ENCODE results near the gene SMYD3.

The SMYD3 gene

DNA sequence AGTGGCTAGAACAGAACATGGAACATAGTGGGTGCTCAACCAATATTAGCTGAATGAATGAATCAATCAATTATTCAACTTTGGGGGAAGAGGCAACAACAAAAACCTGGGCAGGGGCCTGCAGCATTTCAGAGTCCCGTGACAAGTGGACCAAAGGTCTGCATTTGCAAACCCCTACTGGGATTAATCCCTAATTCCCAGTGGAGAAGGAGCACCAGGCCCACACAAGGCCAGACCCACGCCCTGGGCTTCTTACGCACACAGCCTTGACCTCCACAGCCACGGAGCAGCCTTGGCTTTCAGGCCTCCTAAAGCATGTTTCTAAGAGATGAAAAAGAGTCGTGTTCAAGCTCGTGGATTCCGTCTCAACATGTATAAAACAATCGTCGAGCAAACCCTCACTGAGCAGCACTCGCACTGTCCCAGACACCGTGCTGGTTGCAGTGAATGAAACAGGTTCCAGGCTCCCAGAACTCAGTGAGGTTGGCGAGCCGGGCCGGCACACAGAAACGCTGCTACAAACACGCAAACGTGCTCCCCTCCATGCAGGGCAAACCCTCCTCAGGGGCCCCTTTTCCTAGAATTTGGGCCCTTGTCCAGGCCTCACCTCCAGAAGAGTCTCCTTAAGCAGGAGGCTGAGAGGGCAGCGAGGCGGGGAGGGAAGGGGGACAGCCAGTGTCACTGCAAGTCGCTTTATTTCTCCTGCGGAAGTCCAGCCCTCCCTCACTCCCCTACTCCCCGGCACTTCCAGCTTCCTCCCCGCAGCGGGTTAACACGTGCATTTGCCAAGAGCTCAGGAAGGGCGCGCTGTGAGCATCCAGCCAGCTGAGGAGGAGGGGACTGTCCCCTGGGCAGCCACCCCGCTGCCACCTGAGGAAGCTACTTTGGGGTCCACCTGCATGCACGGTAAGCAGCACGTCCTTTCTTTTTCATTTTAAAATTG lies 795.8 kb downstream of the SMYD3 start:
- Mint-ChIP-seq H3K4me3 (no peak overlapping the region), H3K4me1 (no peaks in the 10 kb centered on the region), H3K36me3 (no peaks in the 10 kb centered on the region), H3K27me3 (peaks cover 2% of the 10 kb centered on the region), H3K27ac (no peak overlapping the region), H3K9me3 (no peaks in the 10 kb centered on the region)

GRCh38 chr1:245707941-245708340 lies 799.1 kb downstream of the SMYD3 start:
- no peaks in the 10 kb centered on the region for H3K4me1 Mint-ChIP-seq
- H3K4me3 Mint-ChIP-seq = no peak overlapping the region
- H3K27ac Mint-ChIP-seq = no peak overlapping the region
- H3K36me3 Mint-ChIP-seq = no peaks in the 10 kb centered on the region
- no peaks in the 10 kb centered on the region for H3K9me3 Mint-ChIP-seq
- H3K27me3 Mint-ChIP-seq = no peaks in the 10 kb centered on the region

DNA sequence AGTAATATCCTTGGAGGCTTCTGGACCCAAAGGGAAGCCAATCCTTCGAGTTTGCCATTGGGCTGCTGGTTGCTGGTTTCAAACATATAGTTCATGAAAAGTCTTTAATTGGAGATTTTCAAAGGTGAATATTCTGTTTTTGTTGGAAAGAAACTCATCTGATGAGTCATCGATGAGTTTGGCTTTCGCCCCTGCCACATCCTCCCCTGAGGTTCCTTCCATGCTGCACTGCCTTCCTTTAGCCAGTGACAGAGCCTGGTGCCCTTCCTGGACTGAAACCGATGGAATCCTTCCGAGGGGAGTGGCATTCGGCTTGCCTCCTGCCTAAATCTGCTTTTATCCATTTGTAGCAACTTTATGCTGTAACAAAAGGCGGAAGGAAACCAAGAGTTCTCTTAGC lies 802.3 kb downstream of the SMYD3 start:
- H3K9me3 Mint-ChIP-seq = no peaks in the 10 kb centered on the region
- H3K4me1 Mint-ChIP-seq = no peaks in the 10 kb centered on the region
- H3K27me3 Mint-ChIP-seq = no peaks in the 10 kb centered on the region
- no peak overlapping the region for H3K27ac Mint-ChIP-seq
- H3K36me3 Mint-ChIP-seq = no peaks in the 10 kb centered on the region
- no peak overlapping the region for H3K4me3 Mint-ChIP-seq

DNA sequence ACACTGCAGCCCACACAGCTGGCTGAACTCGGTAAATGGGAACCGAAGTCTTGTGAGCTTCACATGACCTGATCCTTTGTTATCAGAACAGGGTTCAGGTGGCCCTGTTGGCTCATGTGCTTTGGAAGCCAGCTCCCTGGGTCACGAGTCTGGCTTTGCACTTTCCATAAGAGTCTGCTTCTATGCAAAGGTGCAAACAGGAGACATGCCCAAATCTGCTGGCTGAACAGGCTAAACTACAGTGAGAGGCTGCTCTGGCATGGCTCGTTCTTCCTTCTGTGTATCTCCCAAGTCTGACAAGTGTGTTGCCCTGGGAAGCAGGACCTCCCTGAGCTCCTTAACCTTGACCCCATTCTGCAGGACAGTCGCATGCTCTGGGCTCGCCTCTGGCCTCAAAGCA lies 802.7 kb downstream of the SMYD3 start:
- Mint-ChIP-seq H3K4me3 (no peak overlapping the region), H3K36me3 (no peaks in the 10 kb centered on the region), H3K27ac (no peak overlapping the region), H3K27me3 (no peaks in the 10 kb centered on the region), H3K9me3 (no peaks in the 10 kb centered on the region), H3K4me1 (no peaks in the 10 kb centered on the region)

DNA sequence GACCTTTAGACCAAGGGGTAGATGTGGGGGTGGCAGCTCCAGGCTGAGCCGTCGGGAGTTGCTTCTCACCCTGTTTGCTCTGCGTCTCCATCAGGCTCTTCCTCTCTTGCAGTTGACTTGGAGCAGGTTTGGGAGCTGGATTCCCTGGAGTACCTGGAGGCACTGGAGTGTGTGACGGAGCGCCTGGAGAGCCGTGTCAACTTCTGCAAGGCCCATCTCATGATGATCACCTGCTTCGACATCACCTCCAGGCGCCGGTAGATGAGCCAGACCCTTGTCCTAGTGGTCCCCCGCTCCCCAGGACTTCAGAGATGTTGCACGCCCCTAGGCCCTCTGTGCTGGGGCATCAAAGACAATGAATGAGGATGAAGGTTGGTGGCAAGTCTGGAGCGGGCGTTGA lies 804.7 kb downstream of the SMYD3 start:
- no peak overlapping the region for H3K4me3 Mint-ChIP-seq
- H3K4me1 Mint-ChIP-seq = no peaks in the 10 kb centered on the region
- no peaks in the 10 kb centered on the region for H3K36me3 Mint-ChIP-seq
- no peaks in the 10 kb centered on the region for H3K27me3 Mint-ChIP-seq
- H3K9me3 Mint-ChIP-seq = no peaks in the 10 kb centered on the region
- no peak overlapping the region for H3K27ac Mint-ChIP-seq

- Mint-ChIP-seq H3K27ac (no peak overlapping the region), H3K27me3 (no peaks in the 10 kb centered on the region), H3K9me3 (no peaks in the 10 kb centered on the region), H3K36me3 (no peaks in the 10 kb centered on the region), H3K4me1 (no peaks in the 10 kb centered on the region), H3K4me3 (no peak overlapping the region)
These were observed 805.4 kb downstream of the SMYD3 start for GRCh38 chr1:245701631-245702030.

DNA sequence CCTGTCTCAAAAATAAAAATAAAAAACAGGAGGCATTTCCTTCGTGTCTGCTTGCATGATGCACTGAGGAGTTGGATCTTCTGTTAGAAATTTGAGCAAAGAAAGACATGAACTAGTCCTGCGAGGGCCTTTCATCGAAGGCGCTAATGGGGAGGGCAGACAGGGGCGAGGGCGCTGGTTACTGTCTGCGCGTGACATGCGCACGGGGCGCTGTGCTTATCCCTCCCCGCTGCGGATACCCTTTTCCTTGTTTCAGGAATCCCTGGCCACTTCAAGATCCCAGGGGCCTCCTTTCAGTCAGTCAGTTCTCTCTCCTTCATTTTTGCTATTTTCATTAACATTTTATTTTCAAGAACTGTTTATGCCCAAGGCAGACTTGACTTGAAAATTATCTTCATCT lies 806.4 kb downstream of the SMYD3 start:
- H3K9me3 Mint-ChIP-seq = no peaks in the 10 kb centered on the region
- no peaks in the 10 kb centered on the region for H3K36me3 Mint-ChIP-seq
- H3K27me3 Mint-ChIP-seq = no peaks in the 10 kb centered on the region
- no peaks in the 10 kb centered on the region for H3K4me1 Mint-ChIP-seq
- H3K27ac Mint-ChIP-seq = no peak overlapping the region
- no peak overlapping the region for H3K4me3 Mint-ChIP-seq
